Kidney epithelial cell (primary cell): Measurements from ENCODE around the gene INF2. TPM values are rescaled to one million over a fixed set of nuclear protein-coding genes. Genes with fewer than 3 reads are reported as not detected.

Experiments used
- DNase-seq: peaks from one replicate; pipeline ENCODE4 v3.0.0-alpha.2; 2010; ENCODE audit warnings: low read depth
- H3K27me3 ChIP-seq: 2 replicates; pipeline ENCODE4 v1.6.0; 2011; ENCODE audit warnings: low read length; ENCODE audit not compliant: control insufficient read depth, insufficient read depth
- H3K36me3 ChIP-seq: 2 replicates; pipeline ENCODE4 v1.5.1; 2011; ENCODE audit warnings: low read length; ENCODE audit not compliant: control insufficient read depth, insufficient read depth
- H3K4me3 ChIP-seq: 2 replicates; pipeline ENCODE4 v1.5.1; 2011; ENCODE audit warnings: low read depth, mild to moderate bottlenecking, control low read depth, low read length
- total RNA-seq: library from RNA; depleted of rRNA; stranded (reverse); fragments of >200 nt; gene quantifications from 2 replicates; pipeline ENCODE4 v1.2.3, GENCODE V29; 2015
- TF ChIP-seq, protein P1 (sequence below): IDR thresholded peaks from 2 replicates; pipeline ENCODE4 v1.5.1; 2011; ENCODE audit warnings: mild to moderate bottlenecking, moderate library complexity, low read length, control low read depth, inconsistent platforms; ENCODE audit not compliant: insufficient read depth, poor library complexity, severe bottlenecking

Gene INF2
- total RNA-seq, 1 donor from 2014 or later = 109 TPM

DNA sequence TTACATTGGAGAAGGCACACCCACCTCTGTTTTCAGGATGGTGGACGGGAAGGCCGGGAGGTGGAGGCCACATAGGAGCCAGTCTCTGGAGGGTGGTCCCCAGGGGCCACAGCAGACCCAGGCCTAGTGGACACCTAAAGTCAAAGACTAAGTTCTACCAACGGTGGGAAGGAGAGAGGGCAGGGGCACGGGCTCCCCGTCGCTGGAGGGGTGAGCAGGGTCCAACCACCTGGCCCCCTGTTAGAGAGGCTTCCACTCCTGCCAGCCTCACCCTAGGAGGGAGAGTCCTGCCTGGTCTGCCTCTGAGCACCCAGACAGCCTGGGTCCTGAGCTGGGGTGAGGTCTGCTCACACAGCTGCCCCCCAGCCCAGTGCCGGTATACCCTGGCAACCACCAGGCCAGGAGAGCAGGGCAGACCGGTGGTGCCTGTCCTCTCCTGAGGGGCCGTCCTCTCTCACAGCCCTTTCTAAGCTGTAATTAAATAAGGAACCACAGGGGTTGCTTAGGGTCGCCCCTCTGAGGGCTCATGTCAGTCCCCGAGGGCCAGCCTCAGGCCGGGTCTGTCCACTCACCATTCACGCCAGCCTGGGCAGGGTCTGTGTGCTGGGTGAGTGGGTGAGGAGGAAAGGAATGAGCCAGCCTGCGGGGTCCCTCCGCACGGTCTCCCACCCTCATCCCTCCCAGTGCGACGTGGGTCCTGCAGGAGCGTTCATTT lies 2.3 kb downstream of the INF2 start:
- no peak for DNase-seq
- TF ChIP-seq, protein P1, sequence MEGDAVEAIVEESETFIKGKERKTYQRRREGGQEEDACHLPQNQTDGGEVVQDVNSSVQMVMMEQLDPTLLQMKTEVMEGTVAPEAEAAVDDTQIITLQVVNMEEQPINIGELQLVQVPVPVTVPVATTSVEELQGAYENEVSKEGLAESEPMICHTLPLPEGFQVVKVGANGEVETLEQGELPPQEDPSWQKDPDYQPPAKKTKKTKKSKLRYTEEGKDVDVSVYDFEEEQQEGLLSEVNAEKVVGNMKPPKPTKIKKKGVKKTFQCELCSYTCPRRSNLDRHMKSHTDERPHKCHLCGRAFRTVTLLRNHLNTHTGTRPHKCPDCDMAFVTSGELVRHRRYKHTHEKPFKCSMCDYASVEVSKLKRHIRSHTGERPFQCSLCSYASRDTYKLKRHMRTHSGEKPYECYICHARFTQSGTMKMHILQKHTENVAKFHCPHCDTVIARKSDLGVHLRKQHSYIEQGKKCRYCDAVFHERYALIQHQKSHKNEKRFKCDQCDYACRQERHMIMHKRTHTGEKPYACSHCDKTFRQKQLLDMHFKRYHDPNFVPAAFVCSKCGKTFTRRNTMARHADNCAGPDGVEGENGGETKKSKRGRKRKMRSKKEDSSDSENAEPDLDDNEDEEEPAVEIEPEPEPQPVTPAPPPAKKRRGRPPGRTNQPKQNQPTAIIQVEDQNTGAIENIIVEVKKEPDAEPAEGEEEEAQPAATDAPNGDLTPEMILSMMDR = no peak
- Histone ChIP-seq H3K36me3 (no peaks in the 10 kb centered on the region), H3K27me3 (no peaks in the 10 kb centered on the region), H3K4me3 (no peak overlapping the region)

DNA sequence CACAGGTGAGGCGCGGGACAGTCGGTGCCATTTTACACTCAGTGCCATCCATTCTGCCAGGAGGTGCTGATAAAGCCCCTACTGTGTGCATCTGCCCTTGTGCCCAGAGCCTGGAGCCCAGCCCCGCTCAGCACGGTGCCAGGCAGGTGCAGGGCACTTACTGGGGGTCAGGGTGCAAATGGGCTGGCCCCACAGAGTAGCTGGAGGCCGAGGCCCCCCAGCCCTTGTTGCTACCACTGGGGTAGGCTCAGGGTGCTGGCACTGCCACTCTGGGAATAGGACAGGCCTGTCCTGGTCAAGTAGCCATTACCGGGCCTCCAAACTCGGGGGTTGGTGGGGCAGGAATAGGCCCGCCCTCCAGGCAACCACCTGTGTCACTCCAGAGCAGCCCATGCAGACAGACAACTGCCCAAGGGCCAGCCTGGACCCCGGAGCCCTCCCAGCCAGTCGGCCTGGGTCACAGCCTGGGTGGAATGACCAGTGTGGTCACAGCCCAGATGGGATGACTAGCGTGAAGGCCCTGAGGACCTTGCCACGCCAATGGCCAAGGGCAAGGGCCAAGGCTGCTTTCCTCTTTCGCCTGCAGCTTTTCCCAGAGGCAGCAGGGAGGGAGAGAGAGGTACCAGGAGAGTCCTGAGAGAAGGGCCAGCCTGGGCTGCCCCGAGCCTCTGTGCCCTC lies 3.0 kb downstream of the INF2 start:
- H3K27me3 ChIP-seq = no peaks in the 10 kb centered on the region
- no peak overlapping the region for H3K4me3 ChIP-seq
- DNase-seq = no peak
- H3K36me3 ChIP-seq = no peaks in the 10 kb centered on the region
- TF ChIP-seq, protein P1 = no peak

DNA sequence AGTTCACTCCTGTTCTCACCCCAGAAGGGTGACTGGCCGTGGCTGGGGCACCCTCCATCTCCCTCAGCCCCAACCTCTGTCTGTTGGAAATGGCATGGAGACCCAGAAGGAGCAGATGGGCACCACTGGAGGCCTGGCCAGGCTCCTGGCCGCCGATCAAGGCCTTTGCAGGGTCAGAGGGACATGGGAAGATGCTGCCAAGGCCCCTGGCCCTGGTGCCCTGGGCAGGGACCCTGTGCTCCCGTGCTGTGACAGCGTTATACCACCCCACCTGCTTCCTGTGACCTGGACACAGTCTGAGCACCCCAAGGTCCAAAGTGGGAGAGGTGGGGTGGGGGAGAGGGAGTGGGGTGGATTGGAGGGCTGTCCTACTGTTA lies 3.5 kb downstream of the INF2 start:
- DNase-seq = no peak
- Histone ChIP-seq H3K36me3 (no peaks in the 10 kb centered on the region), H3K4me3 (no peak overlapping the region), H3K27me3 (no peaks in the 10 kb centered on the region)
- TF ChIP-seq, protein P1 = no peak

DNA sequence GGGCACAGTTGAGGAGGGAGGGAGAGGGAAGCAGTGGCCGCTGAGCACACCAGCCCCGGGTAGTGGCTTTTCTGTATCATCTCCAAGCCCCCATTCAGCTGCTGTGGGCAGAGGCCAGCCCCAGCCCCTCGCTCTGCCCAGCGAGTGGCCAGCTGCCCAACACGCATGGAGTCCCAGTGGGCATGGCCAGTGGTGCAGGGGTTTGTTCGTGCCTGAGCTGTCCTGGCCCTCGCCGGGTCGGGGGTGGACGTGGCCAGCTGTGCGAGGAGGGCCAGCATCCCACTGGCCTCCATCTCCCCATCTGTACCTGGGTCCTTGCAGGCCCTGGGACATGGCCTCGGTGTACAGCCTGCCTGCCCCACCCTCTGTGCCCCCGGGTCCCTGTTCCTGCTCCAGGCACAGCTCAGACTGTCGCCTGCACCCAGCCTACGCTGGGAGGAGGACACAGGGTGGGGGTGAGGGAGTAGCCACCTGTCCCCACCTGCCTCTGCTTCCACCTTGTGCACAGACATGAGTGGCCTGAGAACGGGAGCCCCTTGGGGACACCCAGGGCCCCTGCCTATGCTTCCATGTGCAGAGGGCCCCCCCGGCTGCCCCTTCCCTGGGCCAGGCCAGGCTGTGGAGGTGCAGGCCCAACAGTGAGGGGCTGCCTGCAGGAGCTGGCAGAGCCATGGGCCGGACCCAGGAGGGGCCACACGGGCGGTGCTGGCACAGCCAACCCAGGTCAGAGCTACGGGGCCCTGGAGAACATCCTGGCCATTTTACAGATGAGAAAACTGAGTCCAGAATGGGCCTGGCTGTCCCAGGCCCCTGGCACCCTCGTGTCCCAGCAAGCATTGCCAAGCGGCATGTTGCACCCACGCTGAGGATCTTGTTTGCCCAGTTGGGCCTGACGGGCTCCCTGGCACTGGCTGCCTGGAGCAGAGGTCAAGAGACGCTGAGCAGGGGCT lies 4.3 kb downstream of the INF2 start:
- TF ChIP-seq, protein P1 = no peak
- no peaks in the 10 kb centered on the region for H3K27me3 ChIP-seq
- H3K36me3 ChIP-seq = no peaks in the 10 kb centered on the region
- no peak for DNase-seq
- no peak overlapping the region for H3K4me3 ChIP-seq

DNA sequence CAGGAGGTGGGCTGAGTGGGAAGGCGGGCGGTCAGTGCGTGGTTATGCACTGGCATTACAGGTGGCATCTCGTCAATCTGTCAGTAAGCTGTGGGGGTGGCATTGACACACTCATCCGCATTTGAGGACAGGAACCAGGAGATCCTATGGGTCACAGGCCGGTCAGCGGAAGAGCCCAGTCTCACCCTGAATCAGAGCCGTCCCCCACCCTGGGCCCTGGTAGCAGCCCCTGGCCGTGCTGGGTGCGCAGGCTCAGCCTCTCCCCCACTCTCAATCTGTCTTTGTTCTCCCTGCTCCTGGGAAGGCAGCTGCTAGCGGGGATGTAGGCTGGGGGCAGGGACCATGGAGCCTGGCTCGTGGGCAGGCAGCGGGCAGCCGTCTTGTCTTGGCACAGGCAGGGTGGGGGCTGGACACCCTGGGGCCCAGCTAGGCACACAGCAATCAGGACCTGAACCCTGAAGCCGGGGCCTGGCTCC lies 5.1 kb downstream of the INF2 start:
- TF ChIP-seq, protein P1 = no peak
- H3K36me3 ChIP-seq = no peaks in the 10 kb centered on the region
- no peak overlapping the region for H3K4me3 ChIP-seq
- DNase-seq = no peak
- no peaks in the 10 kb centered on the region for H3K27me3 ChIP-seq
